HG02938 (cell line): ENCODE results near the gene INTS1.
"Not testable (repeated sequence)": the region's sequence is repeated elsewhere in the genome, so short reads cannot be mapped to it uniquely, and the experiment has no call there.

Experiments used
- ATAC-seq: cut with Tn5 transposase; IDR thresholded peaks from one replicate; pipeline ENCODE4 v1.9.1; 2021; ENCODE audit warnings: mild to moderate bottlenecking, moderate library complexity; ENCODE audit not compliant: unreplicated experiment

INTS1 gene

GRCh38 chr7:1449501-1449900, 54.7 kb downstream of the INTS1 start:
- no peak for ATAC-seq

- ATAC-seq, result no peak
Measured at GRCh38 chr7:1448958-1449357, 55.2 kb downstream of the INTS1 start.

- no peak for ATAC-seq
Measured at GRCh38 chr7:1447551-1448244, 56.5 kb downstream of the INTS1 start.

GRCh38 chr7:1447112-1447511, 57.1 kb downstream of the INTS1 start:
- no peak for ATAC-seq

GRCh38 chr7:1446620-1447032, 57.6 kb downstream of the INTS1 start:
- ATAC-seq, result no peak

- ATAC-seq, result not testable (repeated sequence)
Measured at GRCh38 chr7:1446026-1446425, 58.2 kb downstream of the INTS1 start.

GRCh38 chr7:1445341-1445740, 58.8 kb downstream of the INTS1 start:
- no peak for ATAC-seq

GRCh38 chr7:1444925-1445322, 59.3 kb downstream of the INTS1 start:
- ATAC-seq, result no peak

- no peak for ATAC-seq
Measured at GRCh38 chr7:1444214-1444924, 59.8 kb downstream of the INTS1 start.

GRCh38 chr7:1443587-1444200, 60.5 kb downstream of the INTS1 start:
- not testable (repeated sequence) for ATAC-seq

- no peak for ATAC-seq
Measured at GRCh38 chr7:1442355-1443124, 61.6 kb downstream of the INTS1 start.

- no peak for ATAC-seq
Measured at GRCh38 chr7:1441615-1442354, 62.4 kb downstream of the INTS1 start.

GRCh38 chr7:1440620-1441019, 63.6 kb downstream of the INTS1 start:
- ATAC-seq, result no peak

GRCh38 chr7:1439373-1440363, 64.5 kb downstream of the INTS1 start:
- no peak for ATAC-seq

- no peak for ATAC-seq
Measured at GRCh38 chr7:1438821-1439220, 65.4 kb downstream of the INTS1 start.

GRCh38 chr7:1438208-1438607, 66.0 kb downstream of the INTS1 start:
- no peak for ATAC-seq

- no peak for ATAC-seq
Measured at GRCh38 chr7:1437155-1437880, 66.9 kb downstream of the INTS1 start.

GRCh38 chr7:1436608-1437007, 67.6 kb downstream of the INTS1 start:
- ATAC-seq, result no peak
